Iris pigment epithelial cell (primary cell): Measurements from ENCODE around the gene CBL.
A peak's percentile ranks its signal among the peaks of the same experiment; 100 is the strongest.

Experiments
- DNase-seq: peaks from one replicate; pipeline ENCODE4 v3.0.0-alpha.2; 2011; ENCODE audit warnings: low read depth

CBL gene

DNA sequence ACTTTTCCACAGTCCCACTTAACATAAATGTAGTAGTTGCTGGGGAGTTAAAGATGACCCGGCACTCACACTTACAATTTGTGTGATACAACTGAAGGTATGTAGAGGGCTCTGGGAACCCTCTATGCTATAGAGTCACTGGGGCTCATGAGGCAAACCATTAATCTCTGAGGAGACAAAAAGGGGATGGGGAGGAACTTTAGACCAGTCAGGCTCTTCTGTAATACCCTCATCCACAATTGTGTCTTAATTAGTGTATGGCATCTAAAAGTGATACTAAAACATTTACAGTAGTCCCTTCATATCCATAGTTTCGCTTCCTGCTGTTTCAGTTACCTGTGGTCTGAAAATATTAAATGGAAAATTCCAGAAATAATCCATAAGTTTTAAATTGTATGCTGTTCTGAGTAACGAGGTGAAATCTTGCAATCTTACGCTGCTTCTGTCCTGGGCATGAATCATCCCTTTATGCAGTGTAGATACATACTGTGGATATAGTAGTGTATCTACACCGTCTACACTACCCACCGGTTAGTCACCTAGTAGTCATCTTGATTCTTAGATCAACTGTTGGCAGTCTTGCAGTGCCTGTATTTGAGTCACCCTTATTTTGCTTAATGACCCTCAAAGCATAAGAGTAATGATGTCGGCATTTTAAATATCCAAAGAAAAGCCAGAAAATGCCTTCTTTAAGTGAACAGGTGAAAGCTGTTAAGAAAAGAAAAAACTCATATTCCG, 12.2 kb downstream of the CBL start:
- peak; percentile 96 for DNase-seq

DNA sequence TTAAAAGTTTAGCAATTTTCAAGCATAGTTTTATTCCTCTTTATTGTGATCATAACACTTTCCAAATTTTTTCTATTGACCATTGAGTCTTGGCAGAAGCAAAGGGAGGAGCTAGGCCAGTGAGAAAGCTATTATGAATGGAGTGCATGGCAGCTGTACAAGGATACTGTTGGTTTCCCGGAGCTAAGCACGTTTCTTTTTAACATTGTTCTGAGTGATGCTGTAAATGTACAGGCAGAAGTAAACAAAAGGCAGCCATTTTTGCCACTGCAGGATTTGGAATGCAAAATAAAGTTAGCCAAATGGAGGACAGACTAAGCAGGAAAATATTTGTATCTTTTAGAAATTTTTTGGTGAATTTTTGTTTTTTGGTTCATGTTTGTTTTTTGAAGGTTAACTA, 16.2 kb downstream of the CBL start:
- peak; percentile 65 for DNase-seq

DNA sequence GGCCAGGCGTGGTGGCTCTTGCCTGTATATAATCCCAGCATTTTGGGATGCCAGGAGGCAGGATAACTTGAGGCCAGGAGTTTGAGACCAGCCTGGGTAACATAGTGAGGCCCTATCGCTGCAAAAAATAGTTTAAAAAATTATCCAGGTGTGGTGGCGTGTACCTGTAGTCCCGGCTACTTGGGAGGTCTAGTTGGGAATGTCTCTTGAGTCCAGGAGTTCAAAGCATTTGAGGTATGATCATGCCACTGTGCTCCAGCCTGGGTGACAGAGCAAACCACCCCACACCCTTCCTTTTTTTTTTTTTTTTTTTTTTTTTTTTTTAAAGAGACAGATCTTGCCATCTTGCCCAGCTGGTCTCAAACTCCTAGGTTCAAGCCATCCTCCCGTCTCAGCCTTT, 16.8 kb downstream of the CBL start:
- DNase-seq, result no peak

DNA sequence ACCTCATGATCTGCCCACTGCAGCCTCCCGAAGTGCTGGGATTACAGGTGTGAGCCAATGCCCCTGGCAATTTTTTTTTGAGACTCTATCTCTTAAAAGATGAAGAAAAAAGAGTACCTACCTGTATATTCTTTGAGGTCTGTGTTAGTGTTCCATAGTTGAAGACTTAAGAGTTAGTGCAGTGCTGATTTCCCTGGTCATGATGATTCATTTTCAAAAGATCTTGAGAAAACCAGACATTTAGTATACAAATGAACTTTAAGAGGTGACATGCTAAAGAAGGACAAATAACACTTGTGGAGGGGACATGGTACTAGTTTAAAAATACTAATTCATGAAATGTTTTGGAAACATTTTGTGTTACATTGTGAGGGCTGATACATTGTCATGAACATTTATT, 17.7 kb downstream of the CBL start:
- peak; percentile 64 for DNase-seq

DNA sequence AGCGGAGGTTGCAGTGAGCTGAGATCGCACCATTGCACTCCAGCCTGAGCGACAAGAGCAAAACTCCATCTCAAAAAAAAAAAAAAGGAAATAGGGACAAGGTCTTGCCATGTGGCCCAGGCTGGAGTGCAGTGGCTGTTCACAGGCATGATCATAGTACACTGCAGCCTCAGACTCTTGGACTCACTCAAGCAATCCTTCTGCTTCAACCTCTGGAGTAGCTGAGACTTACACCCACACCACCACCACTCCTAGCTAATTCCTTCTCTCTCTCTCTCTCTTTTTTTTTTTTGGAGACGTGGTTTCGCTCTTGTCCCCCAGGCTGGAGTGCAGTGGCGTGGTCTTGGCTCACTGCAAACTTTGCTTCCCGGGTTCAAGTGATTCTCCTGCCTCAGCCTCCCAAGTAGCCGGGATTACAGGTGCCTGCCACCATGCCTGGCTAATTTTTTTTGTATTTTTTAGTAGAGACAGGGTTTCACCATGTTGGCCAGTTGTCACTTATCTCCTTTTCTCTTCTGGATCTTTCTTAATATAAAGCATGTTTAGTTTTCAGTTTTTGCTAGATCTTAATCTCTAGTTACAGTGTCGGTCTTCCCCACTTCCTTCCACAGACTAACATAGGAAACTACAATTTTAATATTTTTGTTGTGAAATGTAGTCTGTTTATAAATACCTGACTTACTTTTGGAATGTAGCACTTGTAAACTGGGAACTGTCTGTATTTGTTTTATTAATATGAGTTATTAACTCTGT, 22.6 kb downstream of the CBL start:
- DNase-seq, result peak; percentile 18

DNA sequence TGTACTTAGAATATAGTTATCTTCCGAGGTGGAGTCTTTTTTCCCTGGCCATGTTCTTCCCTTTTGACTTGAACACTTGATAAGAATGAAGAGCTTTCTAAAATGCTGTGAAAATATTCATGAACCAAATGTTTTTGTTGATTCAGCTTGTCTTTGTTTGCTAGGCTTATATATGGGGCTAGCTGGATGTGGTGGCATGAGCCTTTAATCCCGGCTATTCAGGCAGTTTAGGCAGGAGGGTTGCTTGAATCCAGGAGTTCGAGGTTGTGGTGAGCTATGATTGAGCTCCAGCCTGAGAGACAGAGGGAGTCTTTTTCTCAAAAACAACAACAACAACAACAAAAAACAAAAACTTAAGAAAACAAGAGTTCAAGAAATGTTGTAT, 23.1 kb downstream of the CBL start:
- DNase-seq, result peak; percentile 29

DNA sequence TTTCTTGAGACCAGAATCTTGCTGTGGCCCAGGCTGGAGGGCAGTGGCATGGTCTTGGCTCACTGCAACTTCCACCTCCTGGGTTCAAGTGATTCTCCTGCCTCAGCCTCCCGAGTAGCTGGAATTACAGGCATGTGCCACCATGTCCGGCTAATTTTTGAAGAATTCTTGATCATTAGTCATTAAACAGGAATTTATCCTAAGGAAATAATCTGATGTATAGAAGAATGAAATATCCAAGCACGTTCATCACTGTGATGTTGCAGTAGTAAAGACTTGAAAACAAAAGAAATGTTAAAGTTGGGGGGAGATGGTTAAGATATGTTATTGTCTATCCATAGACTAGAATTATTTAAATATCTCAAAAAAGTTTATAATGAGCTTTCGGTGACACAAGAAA, 23.6 kb downstream of the CBL start:
- DNase-seq, result no peak

DNA sequence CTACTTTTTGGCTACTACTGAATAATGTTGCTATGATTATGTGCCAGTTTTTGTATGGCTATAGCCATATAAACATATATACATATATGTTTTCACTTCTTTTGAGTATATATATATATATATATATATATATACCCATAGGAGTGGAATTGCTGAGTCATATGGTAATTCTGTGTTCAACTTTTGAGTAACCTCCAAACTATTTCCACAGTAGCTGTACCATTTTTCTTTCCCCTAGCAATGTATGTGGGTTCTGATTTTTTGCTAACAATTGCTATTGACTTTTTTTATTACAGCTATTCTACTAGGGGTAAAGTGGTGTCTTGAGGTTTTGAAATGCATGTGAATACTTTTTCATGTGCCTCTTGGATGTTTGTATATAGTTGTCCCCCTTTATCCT, 30.4 kb downstream of the CBL start:
- peak; percentile 62 for DNase-seq

DNA sequence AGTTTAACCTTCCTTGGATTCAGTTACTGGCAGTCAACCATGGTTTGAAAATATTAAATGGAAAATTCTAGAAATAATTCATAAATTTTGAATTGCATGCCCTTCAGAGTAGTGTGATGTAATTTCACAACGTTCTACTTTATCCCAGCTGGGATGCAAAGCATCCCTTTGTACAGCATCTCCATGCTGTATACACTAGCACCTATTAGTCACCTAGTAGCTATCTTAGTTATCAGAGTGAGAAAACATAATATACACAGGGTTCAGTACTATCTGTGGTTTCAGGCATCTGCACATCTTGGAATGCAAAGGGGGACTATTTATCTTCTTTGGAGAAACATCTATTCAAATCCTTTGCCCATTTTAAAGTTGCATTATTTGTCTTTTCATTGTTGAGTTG, 30.8 kb downstream of the CBL start:
- DNase-seq, result peak; percentile 80

DNA sequence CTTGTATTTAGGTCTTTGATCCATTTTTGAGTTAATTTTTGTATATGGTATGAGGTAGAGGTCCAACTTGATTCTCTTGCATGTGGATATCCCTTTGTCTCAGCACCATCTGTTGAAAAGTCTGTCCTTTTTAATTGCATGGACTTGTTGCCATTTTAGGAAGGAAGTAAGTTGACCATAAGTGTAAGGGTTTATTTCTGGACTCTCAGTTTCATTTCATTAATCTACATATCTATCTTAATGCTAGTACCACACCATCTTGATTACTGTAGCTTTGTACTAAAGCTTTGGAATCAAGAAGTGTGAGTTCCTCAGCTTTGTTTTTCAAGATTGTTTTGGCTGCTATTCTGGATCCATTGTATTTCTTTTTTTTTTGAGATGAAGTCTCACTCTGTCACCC, 31.4 kb downstream of the CBL start:
- no peak for DNase-seq

DNA sequence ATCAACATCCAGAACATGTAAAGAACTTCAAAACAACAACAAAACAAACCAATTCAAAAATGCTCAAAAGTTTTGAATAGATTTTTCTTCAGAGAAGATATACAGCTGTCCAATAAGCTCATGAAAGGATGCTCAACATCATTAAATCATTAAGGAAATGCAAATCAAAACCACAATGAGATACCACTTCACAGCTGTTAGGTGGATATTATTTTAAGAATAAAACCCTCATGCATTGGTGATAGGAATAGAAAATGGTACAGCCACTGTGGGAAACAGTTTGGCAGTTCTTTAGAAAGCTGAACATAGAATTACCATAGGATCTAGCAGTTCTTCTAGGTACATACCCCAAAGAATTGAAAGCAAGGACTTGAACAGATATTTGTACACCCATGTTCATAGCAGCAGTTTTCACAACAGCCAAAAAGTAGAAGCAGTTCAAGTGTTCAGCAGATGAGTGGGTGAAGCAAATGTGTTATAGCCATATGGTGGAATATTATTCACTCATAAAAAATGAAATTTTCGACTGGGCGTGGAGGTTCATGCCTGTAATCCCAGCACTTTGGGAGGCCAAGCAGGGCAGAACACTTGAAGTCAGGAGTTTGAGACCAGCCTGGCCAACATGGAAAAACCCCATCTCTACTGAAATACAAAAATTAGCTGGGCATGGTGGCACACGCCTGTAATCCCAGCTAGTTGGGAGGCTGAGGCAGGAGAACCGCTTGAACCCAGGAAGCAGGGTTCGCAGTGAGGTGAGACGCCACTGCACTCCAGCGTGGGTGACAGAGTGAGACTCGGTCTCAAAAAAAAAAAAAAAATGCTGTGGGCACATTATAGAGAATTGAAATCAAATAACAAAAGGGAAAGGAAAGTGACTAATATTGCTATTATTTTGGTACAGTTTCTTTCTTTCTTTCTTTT, 42.9 kb downstream of the CBL start:
- no peak for DNase-seq

DNA sequence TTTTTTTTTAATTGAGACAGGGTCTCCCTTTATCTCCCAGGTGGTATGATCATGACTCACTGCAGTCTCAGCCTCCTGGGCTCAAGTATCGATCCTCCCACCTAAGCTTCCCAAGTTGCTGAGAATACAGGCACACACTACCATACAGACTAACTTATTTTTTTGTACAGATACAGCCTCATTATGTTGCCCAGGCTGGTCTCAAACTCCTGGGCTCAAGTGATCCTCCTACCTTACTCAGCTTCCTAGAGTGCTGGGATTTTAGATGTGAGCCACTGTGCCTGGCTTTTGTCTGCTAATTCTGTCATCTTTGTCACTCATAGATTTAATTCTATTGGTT, 43.5 kb downstream of the CBL start:
- DNase-seq, result no peak

DNA sequence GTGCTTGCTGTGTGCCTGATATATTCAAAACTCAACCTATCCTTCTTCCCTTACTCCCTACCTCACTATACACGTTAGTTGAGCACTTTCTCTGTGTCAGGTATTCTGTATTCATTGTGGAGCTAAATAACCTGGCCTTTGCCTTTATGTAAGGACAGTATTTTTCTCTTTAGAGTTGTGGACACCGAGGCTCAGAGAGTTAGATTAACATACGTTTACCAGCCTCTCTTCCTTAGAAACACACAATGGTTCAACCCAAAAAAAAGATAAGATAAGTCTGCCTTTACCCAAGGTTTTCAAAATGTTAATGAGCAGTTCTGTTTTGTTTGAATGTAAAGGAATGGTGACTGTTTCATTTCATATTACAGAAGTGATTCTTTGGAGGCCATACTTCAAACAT, 45.0 kb downstream of the CBL start:
- DNase-seq, result no peak

DNA sequence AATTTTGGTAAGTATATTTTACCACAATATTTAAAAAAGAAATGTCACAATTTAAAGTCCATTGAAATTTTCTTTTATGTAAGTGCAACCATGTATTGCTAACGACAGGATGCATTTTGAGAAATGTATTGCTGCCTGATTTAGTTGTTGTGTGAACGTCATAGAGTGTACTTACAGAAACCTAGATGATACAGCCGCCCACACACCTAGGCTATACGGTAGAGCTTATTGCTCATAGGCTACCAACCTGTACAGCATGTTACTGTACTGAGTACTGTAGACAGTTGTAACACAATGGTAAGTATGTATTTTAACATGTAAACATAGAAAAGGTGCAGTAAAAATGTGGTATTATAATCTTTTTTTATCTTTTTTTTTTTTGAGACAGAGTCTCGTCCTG, 48.1 kb downstream of the CBL start:
- DNase-seq, result no peak

DNA sequence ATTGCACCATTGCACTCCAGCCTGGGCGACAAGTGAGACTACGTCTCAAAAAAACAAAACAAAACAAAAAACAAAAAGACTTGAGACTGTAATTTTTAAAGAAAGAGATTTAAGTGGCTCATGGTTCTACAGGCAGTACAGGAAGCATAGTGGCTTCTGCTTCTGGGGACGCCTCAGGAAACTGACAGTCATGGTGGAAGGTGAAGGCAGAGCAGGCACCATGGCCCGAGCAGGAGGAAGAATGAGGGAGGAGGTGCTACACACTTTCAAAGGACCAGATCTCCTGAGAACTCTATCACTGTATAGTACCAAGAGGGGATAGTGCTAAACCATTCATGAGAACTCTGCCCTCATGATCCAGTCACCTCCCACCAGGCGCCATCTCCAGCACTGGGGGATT, 52.0 kb downstream of the CBL start:
- DNase-seq, result no peak

DNA sequence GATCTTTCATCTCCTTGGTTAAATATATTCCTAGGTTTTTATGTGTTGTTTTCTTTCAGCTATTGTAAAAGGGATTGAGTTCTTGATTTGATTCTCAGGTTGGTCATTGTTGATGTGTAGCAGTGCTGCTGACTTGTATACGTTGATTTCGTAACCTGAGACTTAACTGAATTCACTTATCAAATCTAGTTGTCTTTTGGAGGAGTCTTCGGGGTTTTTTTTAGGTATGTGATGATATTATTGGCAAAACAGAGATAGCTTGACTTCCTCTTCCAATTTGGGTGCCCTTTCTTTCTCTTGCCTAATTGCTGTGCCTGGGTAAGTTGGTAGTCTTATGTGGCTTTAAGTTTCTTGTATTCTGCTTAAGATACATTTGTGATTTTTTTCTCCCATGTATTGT, 52.8 kb downstream of the CBL start:
- peak; percentile 28 for DNase-seq

DNA sequence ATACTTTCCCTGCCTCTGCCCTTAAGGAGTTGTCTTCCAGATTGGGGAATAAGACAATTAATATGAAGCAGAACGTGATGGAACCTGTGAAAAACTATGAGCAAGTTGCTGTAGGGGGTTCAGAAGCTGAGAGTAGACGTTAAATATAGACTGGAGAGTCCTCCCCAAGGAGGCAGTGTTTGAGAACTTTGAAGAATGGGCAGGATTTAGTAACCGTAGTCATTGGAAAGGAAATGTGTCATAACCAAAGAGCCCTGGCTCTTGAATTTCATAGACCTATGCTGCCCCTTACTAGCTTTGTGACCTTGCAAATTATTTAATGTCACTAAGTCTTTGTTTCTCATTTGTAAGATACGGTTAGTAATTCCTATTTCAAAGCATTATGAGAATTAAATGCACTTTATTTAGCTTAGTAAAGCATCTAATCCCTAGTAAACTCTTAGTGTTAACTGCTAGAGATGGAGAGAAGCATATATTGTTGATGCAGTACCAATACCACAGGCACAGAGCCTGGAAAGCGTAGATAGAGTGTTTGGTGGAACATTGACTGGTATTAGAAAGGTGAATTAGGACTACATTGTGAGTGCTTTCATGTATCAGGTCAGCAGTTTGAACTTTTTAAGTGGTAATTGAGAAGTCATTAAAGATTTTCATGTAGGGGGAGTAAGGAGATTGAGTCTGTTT, 56.7 kb downstream of the CBL start:
- peak; percentile 58 for DNase-seq

DNA sequence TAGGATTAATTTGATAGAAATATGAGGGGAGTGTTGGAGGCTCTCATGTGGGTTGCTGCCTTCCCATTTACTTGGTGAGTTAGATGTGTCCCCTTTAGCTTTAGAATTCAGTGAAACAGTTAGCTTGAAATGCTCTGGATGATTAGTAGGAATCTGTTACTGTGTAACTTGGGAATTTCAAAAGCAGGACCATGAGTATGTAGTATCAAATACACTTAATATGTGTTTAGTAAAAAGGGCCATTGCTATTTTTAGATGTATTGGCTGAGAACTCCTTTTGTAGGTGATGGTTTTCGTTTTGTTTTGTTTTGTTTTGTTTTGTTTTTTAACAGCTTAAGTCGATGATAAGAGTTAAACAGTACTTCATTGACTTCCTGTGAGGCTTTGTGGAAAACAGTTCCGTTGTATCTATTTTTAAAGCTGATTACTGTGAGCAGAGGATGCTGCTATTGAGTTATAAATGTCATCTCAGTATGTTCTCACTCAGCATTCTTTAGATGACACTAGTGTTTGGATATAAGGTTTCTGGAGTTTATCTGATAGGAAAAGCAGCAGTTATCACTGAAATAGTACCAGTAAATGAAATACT, 57.3 kb downstream of the CBL start:
- DNase-seq, result peak; percentile 26

DNA sequence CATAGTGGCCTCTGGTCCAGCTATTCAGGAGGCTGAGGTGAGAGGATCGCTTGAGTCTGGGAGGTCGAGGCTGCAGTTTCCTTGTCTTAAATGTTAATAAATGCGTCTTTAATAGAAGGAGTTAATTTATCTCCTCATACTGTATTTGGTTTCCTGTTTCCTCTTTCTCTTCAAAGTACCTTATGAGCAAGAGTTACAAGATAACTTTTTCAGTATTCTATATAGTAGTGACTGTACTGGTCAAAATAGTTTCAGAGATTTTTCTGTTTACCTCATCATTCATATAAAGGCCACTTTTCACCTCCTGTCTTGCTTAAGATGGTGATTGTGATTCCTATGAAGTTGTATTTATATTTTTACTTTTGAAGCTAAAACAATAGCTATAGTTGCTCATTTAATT, 59.9 kb downstream of the CBL start:
- no peak for DNase-seq

DNA sequence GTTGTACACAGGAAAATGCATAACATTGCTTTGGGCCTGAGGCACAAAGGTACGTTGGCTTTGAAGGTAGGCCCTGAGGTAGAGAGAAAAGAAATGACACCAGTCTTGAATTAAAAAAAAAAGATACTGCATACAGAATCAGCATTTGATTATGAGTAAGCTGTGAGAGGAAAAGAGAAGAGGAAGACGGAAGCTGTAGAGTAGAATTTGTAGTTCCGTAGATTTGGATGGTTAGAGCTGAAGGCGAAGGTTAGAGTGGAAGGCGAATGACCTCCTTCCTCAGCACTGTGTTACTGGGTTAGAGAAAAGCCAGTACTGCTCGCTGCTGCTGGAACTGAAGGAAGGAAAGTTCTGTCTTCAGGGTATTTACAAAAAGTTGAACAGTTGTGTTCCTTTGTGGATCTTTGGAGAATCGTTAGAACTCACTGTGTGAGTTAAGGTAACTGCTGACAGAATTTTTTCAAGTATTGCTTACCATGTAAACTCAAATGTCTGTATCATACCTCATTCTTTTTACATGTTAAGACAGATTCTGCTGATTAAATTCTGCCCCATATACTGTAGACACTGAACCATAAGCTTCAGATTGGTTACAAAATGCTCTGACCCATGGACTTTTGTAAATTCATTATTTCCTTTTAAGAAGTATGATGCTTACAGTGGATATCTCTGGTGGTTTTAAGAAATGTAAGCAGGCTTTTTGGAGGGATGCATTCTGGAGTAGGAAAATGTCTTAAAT, 60.5 kb downstream of the CBL start:
- DNase-seq, result no peak

DNA sequence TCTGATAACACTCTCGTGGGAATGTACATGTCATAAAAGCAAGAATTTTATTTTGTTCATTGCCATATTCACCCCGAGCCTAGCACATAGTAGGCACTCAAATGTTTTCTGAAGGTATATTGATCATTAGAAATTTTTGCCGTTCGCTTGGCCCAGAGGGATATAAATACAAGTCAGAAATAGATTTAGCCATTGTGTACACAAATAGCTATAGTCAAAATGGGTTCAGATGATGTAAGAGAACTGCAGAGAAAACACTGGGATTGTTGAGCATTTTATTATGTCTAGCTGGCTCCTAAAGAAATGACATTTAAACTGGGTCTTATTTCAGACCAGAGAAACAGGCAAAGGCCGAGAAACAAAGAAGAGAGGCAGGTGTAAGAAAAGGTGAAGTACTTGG, 61.5 kb downstream of the CBL start:
- no peak for DNase-seq
